GM18520 (cell line): Measurements from ENCODE around the gene TBX3.

ENCODE experiments used
- ATAC-seq: cut with Tn5 transposase; IDR thresholded peaks from one replicate; pipeline ENCODE4 v1.9.1; 2021; ENCODE audit not compliant: unreplicated experiment

Gene TBX3

GRCh38 chr12:114628199-114628598, 55.8 kb downstream of the TBX3 start:
- no peak for ATAC-seq

DNA sequence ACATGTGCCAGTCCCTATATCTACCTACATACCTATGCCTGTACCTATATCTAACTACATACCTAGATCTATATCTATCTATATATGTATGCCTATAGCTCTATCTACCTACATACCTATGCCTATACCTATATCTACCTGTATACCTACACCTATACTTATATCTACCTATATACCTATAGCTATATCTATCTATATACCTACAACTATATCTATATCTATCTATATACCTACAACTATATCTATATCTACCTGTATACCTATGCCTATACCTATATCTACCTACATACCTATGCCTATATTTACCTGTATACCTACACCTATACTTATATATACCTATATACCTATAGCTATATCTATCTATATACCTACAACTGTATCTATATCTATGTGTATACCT, 56.6 kb downstream of the TBX3 start:
- ATAC-seq, result no peak

- no peak for ATAC-seq
These were observed 58.6 kb downstream of the TBX3 start for GRCh38 chr12:114625294-114625851.

GRCh38 chr12:114623737-114624136, 60.2 kb downstream of the TBX3 start:
- no peak for ATAC-seq
